ENCODE results near the gene PRR7.

Gene PRR7

GRCh38 chr5:177446200-177447065 is at the start of gene PRR7:
TSS of gene PRR7 (plus strand) at chr5:177446814. CDS start at chr5:177455068, 8,254 bp downstream.
- ATAC-seq (ENCODE audit: low read depth) (peak; percentile 68), DNase-seq (ENCODE audit: low spot score in 2 of 2) (peak; percentile 78 to 79)
- Mint-ChIP-seq H3K4me1 (peaks cover 35% of the 10 kb centered on the region), H3K36me3 (peaks cover 8% of the 10 kb centered on the region), H3K4me3 (peak within 1 kb of the TSS; percentile 74), H3K27me3 (no peaks in the 10 kb centered on the region), H3K27ac (peak within 1 kb of the TSS; percentile 95), H3K9me3 (no peaks in the 10 kb centered on the region)

DNA sequence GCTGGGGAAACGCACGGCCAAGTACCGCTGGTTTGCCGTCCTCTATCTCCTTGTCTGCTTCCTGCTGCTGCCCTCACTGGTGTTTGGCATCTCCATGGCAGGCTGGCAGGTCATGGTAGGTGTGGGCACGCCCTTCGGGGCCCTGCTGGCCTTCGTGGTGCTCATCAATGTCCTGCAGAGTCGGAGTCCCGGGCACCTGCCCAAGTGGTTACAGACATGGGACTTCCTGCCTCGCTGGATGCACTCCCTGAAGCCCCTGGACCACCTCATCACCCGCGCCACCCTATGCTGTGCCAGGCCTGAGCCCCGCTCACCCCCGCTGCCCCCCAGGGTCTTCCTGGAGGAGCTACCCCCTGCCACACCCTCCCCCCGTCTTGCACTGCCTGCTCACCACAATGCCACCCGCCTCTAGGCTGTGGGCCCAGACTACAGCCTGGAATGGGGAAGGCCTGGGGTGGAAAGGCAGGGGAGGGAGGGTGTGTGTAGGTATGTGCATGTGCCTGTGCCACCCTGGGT is 48.7 kb upstream of the PRR7 start:
- ATAC-seq (ENCODE audit: low read depth) (no peak), DNase-seq (ENCODE audit: low spot score in 2 of 2) (no peak)
- Mint-ChIP-seq H3K27ac (no peak overlapping the region), H3K4me3 (no peak overlapping the region), H3K36me3 (no peaks in the 10 kb centered on the region), H3K4me1 (peaks cover 5% of the 10 kb centered on the region), H3K27me3 (peaks cover 4% of the 10 kb centered on the region), H3K9me3 (no peaks in the 10 kb centered on the region)

DNA sequence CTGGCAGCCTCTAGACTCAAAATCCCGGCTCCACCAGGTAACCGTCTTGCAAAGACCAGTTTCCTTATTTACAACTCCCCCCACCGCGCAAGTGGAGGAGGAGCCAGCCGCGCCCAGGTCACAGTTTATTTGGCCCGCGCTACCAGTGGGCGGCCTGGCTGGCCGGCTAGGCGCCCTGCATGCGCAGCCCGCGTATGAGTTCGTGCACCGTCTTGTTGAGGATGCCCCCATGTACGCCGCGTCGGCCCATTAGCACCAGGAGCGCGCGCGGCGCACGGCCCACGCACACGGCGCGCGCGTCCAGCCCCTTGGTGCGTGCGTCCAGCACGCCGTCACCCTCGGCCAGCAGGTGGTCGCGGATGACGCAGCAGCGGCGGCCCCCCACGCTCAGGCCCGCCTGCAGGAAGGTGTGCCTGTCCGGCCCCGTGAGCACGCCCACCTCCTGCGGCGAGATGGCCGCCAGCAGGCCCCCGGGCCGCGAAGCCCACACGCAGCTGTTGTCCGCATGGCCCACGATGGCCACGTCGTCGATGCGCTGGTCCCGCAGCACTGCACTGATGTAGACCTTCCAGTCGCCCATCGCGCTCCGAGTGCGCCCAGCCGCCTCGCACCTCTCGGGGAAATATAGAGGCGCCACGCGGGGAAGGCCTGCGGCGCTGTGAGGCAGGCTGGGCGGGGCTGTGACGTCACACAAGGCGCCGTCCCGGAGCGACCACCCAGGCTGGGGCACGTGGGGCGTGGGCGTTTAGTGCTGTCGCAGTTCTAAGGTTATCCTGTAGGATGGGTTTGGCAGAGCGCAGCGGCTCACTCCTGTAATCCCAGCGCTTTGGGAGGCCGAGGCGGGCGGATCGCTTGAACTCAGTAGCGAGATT is 46.4 kb upstream of the PRR7 start, which contains the start of gene PFN3:
Gene PFN3, minus strand, starts transcription at position 665 of the 872 bp plus-strand sequence. Its CDS starts 85 bp downstream, at position 580.
- Mint-ChIP-seq H3K4me1 (peaks cover 16% of the 10 kb centered on the region), H3K27me3 (peaks cover 2% of the 10 kb centered on the region), H3K36me3 (no peaks in the 10 kb centered on the region), H3K4me3 (no peak within 1 kb of the TSS), H3K27ac (no peak within 1 kb of the TSS), H3K9me3 (no peaks in the 10 kb centered on the region)
- ATAC-seq (ENCODE audit: low read depth) (no peak), DNase-seq (ENCODE audit: low spot score in 2 of 2) (no peak)

GRCh38 chr5:177402271-177403043 is 44.2 kb upstream of the PRR7 start:
- Mint-ChIP-seq H3K36me3 (no peaks in the 10 kb centered on the region), H3K9me3 (no peaks in the 10 kb centered on the region), H3K4me1 (peaks cover 25% of the 10 kb centered on the region), H3K4me3 (peak overlapping the region; percentile 81), H3K27ac (no peak overlapping the region), H3K27me3 (peaks cover 2% of the 10 kb centered on the region)
- ATAC-seq (ENCODE audit: low read depth) (no peak), DNase-seq (ENCODE audit: low spot score in 2 of 2) (no peak)

DNA sequence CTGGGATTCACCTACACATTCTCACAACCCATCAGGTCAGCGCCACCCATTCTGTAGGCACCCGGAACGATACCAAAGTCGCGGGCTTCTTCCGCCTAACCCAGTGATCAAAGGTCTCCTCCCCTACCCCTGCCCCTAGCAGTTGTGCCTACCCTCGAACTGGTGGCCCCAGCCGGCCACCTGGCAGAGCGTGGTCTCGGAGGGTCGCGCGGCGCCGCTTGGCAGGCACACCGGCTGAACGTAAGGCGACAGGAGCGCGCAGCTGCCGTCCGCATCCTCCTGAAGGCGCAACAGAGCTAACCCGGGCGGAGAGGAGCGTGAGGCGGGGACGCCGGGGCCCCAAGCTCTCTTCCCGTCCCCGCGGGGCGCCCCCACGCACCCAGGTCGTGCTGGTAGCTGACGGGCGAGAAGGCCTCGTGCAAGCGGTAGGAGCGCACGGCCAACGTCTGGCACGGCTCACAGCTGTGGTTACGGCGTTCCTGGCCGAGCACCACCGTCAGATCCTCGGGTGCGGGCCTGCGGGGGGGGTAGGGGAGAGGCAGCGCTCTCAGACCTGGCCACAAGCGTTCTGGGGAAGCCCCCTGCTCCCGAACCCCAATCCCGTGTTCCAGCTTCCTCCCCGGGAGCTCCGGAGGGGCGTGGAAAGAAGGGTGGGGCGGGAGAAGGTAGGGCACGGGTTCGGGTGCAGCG is 43.4 kb upstream of the PRR7 start:
- no peaks in the 10 kb centered on the region for H3K36me3 Mint-ChIP-seq
- H3K4me1 Mint-ChIP-seq, result peaks cover 25% of the 10 kb centered on the region
- H3K27me3 Mint-ChIP-seq, result no peaks in the 10 kb centered on the region
- ATAC-seq (ENCODE audit: low read depth) (peak; percentile 19), DNase-seq (ENCODE audit: low spot score in 2 of 2) (peak; percentile 34 to 62)
- H3K9me3 Mint-ChIP-seq, result no peaks in the 10 kb centered on the region
- no peak overlapping the region for H3K27ac Mint-ChIP-seq
- peak overlapping the region; percentile 81 for H3K4me3 Mint-ChIP-seq

GRCh38 chr5:177403792-177404640 is 42.6 kb upstream of the PRR7 start:
- DNase-seq (ENCODE audit: low spot score in 2 of 2) (peak; percentile 85 to 87), ATAC-seq (ENCODE audit: low read depth) (peak; percentile 77)
- H3K36me3 Mint-ChIP-seq, result no peaks in the 10 kb centered on the region
- peak overlapping the region; percentile 81 for H3K4me3 Mint-ChIP-seq
- H3K9me3 Mint-ChIP-seq, result no peaks in the 10 kb centered on the region
- no peak overlapping the region for H3K27ac Mint-ChIP-seq
- peaks cover 25% of the 10 kb centered on the region for H3K4me1 Mint-ChIP-seq
- H3K27me3 Mint-ChIP-seq, result no peaks in the 10 kb centered on the region

DNA sequence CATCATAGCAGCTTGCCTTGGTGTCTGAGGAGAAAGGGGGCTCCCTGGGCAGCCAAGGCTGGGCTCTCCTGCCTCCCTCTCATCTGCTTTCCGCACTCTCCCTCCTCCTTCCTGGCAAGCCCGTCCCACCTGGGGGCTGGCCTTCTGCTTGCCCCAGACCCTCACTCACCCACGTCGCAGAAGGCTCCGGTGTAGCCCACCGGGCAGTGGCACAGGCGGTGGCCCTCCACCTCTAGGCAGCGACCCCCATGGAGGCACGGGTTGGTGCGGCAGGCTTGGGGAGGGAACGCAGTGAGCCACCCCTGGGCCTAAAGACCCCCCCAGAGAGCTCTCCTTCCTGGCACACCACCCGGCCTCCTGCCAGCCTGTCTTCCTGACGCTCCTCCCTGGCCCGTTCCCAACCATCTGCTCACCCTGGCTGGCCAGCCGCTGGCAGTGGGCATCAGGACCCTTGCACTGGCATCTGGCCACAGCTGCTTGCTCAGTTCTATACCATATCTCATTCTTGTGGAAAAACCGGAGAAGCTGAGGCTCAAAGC is 41.9 kb upstream of the PRR7 start:
- DNase-seq (ENCODE audit: low spot score in 2 of 2) (no peak), ATAC-seq (ENCODE audit: low read depth) (no peak)
- Mint-ChIP-seq H3K27ac (peak overlapping the region; percentile 75), H3K4me1 (peaks cover 25% of the 10 kb centered on the region), H3K36me3 (no peaks in the 10 kb centered on the region), H3K4me3 (peak overlapping the region; percentile 62), H3K9me3 (no peaks in the 10 kb centered on the region), H3K27me3 (no peaks in the 10 kb centered on the region)

- no peaks in the 10 kb centered on the region for H3K9me3 Mint-ChIP-seq
Observed at GRCh38 chr5:177405312-177405711, 41.3 kb upstream of the PRR7 start.

DNA sequence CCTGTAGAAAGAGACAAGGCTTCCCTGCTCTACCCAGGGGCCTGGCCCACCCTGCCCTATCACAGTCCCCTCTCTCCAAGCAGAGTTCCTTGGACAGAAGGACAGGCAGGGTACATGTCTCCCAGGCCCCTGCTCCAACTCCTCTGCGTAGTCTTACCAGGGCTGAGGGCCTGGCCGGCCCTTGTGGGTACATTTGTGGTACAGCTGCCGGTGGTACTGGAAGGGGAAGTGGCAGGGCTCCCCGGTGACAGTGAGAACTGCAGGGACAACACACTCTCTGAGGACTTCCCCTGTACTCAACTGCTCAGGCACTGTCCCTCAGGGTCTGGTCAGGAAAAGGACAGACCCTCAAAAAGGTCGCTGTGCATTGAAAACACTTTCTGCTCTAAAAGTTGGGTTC is 40.8 kb upstream of the PRR7 start:
- Mint-ChIP-seq H3K27me3 (no peaks in the 10 kb centered on the region), H3K9me3 (no peaks in the 10 kb centered on the region), H3K27ac (peak overlapping the region; percentile 75), H3K4me1 (peaks cover 25% of the 10 kb centered on the region), H3K36me3 (no peaks in the 10 kb centered on the region), H3K4me3 (peak overlapping the region; percentile 32)
- ATAC-seq (ENCODE audit: low read depth), result peak; percentile 55
- peak; percentile 54 to 59 for DNase-seq (ENCODE audit: low spot score in 2 of 2)

More at GRCh38 chr5:177405312-177405711, 41.3 kb upstream of the PRR7 start:
- peaks cover 25% of the 10 kb centered on the region for H3K4me1 Mint-ChIP-seq
- H3K4me3 Mint-ChIP-seq, result peak overlapping the region; percentile 62
- DNase-seq (ENCODE audit: low spot score in 2 of 2) (no peak), ATAC-seq (ENCODE audit: low read depth) (no peak)
- H3K27me3 Mint-ChIP-seq, result no peaks in the 10 kb centered on the region
- H3K27ac Mint-ChIP-seq, result peak overlapping the region; percentile 75
- H3K36me3 Mint-ChIP-seq, result no peaks in the 10 kb centered on the region

GRCh38 chr5:177409043-177409801 is 37.4 kb upstream of the PRR7 start, which contains the start of gene F12:
TSS of gene F12 (minus strand) at chr5:177409564. CDS start at chr5:177409527, 37 bp downstream.
- Mint-ChIP-seq H3K9me3 (no peaks in the 10 kb centered on the region), H3K4me1 (peaks cover 22% of the 10 kb centered on the region), H3K27me3 (no peaks in the 10 kb centered on the region), H3K4me3 (no peak within 1 kb of the TSS), H3K36me3 (no peaks in the 10 kb centered on the region), H3K27ac (no peak within 1 kb of the TSS)
- DNase-seq (ENCODE audit: low spot score in 2 of 2) (no peak), ATAC-seq (ENCODE audit: low read depth) (no peak)

GRCh38 chr5:177410575-177410974 is 36.0 kb upstream of the PRR7 start:
- no peaks in the 10 kb centered on the region for H3K9me3 Mint-ChIP-seq
- H3K27ac Mint-ChIP-seq, result no peak overlapping the region
- no peak overlapping the region for H3K4me3 Mint-ChIP-seq
- no peaks in the 10 kb centered on the region for H3K27me3 Mint-ChIP-seq
- H3K4me1 Mint-ChIP-seq, result peaks cover 10% of the 10 kb centered on the region
- ATAC-seq (ENCODE audit: low read depth) (no peak), DNase-seq (ENCODE audit: low spot score in 2 of 2) (no peak)
- no peaks in the 10 kb centered on the region for H3K36me3 Mint-ChIP-seq
